ENCODE data around the gene PLLP. TPM values are rescaled to one million over a fixed set of nuclear protein-coding genes. Genes with fewer than 3 reads are reported as not detected.

PLLP gene
- total and polyA plus RNA-seq, 9 of the 15 experiments (the other 6 are each of a cell fraction or from before 2014, with no cell fraction given): 0.09 to 0.96 (median 0.27) TPM

DNA sequence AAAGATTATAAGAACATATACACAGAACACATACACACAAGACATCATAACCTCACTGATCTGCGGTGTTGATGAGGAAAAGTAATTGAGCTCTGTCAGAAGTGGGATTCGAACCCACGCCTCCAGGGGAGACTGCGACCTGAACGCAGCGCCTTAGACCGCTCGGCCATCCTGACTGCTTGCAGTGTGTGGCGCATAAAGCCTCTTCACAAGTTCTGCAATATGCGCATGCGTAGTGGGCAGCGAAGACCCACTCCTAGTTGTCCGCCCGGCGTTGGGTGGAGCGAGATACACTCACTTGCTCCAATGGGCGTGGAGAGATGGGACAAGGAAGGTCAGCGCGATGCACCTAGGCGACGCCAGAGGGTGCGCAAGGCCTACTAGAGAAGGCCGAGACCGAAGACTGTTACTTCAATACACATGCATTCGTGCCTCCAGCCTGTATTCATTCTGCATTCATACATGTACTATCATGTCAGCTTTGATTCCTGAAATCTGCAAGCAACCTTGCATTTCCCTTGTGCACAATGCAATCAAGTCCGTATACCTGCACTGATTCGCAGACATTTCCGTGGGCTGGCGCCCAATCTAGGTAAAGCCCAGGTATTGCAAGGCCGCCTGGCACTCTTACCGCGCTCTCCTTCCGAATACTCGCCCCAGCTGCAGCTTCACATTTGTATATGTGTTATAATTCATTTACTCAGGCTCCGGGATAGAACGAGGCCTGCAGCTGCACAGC, 16.1 kb upstream of the PLLP start (continued):
- TF ChIP-seq NR4A1 (CRISPR knock-in tag; IDR thresholded peaks at IDR 0.05) (no peak), NR4A1 (tag; IDR thresholded peaks at IDR 0.05) (no peak), ZNF311 (CRISPR knock-in tag; IDR thresholded peaks at IDR 0.05) (no peak), RAD21 (CRISPR knock-in tag; conservative IDR thresholded peaks at IDR 0.05 in 1 of 2, IDR thresholded peaks at IDR 0.05 in 1 of 2) (peak; percentile 99), KAT8 (IDR thresholded peaks at IDR 0.05; ENCODE audit: low read depth) (no peak), TRIM28 (IDR thresholded peaks at IDR 0.05) (peak; percentile 6; the same call in 1 of the 2 replicates), XRCC5 (IDR thresholded peaks at IDR 0.05; ENCODE audit: low read depth, low read length) (peak; percentile 87), L3MBTL2 (IDR thresholded peaks at IDR 0.05) (0 out of 2 replicates have a peak, but pooled peaks have one; percentile 10), DPF2 (IDR thresholded peaks at IDR 0.05) (peak; percentile 10; the same call in 1 of the 2 replicates), ZNF354B (CRISPR knock-in tag; IDR thresholded peaks at IDR 0.05) (no peak), ERF (CRISPR knock-in tag; IDR thresholded peaks at IDR 0.05) (no peak), HDAC3 (IDR thresholded peaks at IDR 0.05; ENCODE audit: borderline replicate concordance, partially characterized antibody) (no peak), ZFP30 (CRISPR knock-in tag; IDR thresholded peaks at IDR 0.05; ENCODE audit: borderline replicate concordance) (no peak), ZNF507 (tag; conservative IDR thresholded peaks at IDR 0.05) (no peak), JUNB (CRISPR knock-in tag; conservative IDR thresholded peaks at IDR 0.05) (no peak), ZNF124 (CRISPR knock-in tag; IDR thresholded peaks at IDR 0.05) (no peak), FOS (IDR thresholded peaks at IDR 0.05; ENCODE audit: extremely low read depth, insufficient read length) (peak; percentile 8)
- TF ChIP-seq, protein P1, sequence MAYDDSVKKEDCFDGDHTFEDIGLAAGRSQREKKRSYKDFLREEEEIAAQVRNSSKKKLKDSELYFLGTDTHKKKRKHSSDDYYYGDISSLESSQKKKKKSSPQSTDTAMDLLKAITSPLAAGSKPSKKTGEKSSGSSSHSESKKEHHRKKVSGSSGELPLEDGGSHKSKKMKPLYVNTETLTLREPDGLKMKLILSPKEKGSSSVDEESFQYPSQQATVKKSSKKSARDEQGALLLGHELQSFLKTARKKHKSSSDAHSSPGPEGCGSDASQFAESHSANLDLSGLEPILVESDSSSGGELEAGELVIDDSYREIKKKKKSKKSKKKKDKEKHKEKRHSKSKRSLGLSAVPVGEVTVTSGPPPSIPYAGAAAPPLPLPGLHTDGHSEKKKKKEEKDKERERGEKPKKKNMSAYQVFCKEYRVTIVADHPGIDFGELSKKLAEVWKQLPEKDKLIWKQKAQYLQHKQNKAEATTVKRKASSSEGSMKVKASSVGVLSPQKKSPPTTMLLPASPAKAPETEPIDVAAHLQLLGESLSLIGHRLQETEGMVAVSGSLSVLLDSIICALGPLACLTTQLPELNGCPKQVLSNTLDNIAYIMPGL (CRISPR knock-in tag; IDR thresholded peaks at IDR 0.05): peak; percentile 93
- TF ChIP-seq, protein P2, sequence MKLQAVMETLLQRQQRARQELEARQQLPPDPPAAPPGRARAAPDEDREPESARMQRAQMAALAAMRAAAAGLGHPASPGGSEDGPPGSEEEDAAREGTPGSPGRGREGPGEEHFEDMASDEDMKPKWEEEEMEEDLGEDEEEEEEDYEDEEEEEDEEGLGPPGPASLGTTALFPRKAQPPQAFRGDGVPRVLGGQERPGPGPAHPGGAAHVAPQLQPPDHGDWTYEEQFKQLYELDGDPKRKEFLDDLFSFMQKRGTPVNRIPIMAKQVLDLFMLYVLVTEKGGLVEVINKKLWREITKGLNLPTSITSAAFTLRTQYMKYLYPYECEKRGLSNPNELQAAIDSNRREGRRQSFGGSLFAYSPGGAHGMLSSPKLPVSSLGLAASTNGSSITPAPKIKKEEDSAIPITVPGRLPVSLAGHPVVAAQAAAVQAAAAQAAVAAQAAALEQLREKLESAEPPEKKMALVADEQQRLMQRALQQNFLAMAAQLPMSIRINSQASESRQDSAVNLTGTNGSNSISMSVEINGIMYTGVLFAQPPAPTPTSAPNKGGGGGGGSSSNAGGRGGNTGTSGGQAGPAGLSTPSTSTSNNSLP (IDR thresholded peaks at IDR 0.05; ENCODE audit: borderline replicate concordance, low read depth, low read length): no peak
- TF ChIP-seq, protein P3, sequence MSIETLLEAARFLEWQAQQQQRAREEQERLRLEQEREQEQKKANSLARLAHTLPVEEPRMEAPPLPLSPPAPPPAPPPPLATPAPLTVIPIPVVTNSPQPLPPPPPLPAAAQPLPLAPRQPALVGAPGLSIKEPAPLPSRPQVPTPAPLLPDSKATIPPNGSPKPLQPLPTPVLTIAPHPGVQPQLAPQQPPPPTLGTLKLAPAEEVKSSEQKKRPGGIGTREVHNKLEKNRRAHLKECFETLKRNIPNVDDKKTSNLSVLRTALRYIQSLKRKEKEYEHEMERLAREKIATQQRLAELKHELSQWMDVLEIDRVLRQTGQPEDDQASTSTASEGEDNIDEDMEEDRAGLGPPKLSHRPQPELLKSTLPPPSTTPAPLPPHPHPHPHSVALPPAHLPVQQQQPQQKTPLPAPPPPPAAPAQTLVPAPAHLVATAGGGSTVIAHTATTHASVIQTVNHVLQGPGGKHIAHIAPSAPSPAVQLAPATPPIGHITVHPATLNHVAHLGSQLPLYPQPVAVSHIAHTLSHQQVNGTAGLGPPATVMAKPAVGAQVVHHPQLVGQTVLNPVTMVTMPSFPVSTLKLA (conservative IDR thresholded peaks at IDR 0.05): peak; percentile 28 to 61; a peak in 3 of 4 replicates
- TF ChIP-seq, protein P4, sequence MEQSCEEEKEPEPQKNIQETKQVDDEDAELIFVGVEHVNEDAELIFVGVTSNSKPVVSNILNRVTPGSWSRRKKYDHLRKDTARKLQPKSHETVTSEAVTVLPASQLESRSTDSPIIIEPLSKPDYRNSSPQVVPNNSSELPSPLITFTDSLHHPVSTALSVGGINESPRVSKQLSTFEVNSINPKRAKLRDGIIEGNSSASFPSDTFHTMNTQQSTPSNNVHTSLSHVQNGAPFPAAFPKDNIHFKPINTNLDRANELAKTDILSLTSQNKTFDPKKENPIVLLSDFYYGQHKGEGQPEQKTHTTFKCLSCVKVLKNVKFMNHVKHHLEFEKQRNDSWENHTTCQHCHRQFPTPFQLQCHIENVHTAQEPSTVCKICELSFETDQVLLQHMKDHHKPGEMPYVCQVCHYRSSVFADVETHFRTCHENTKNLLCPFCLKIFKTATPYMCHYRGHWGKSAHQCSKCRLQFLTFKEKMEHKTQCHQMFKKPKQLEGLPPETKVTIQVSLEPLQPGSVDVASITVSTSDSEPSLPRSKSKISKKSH (CRISPR knock-in tag; IDR thresholded peaks at IDR 0.05): no peak

Data from K562 (cell line).